ENCODE measurements around the gene PPP2R5C.
"Not testable (repeated sequence)": the region's sequence is repeated elsewhere in the genome, so short reads cannot be mapped to it uniquely, and the experiment has no call there.

The PPP2R5C gene

GRCh38 chr14:101727611-101728366 is 33.7 kb upstream of the PPP2R5C start:
- no peak for DNase-seq

- no peak for DNase-seq
These were observed 33.2 kb upstream of the PPP2R5C start for GRCh38 chr14:101728367-101728742.

- no peak for DNase-seq
These were observed 32.1 kb upstream of the PPP2R5C start for GRCh38 chr14:101729382-101729781.

GRCh38 chr14:101730157-101730556 is 31.4 kb upstream of the PPP2R5C start:
- DNase-seq, result not testable (repeated sequence)

GRCh38 chr14:101730626-101731186 is 30.8 kb upstream of the PPP2R5C start:
- DNase-seq, result no peak

- DNase-seq, result peak; percentile 7
These were observed 30.1 kb upstream of the PPP2R5C start for GRCh38 chr14:101731187-101732080.

GRCh38 chr14:101732118-101732517 is 29.4 kb upstream of the PPP2R5C start:
- no peak for DNase-seq

- DNase-seq, result no peak
These were observed 28.3 kb upstream of the PPP2R5C start for GRCh38 chr14:101733211-101733610.

- no peak for DNase-seq
These were observed 27.2 kb upstream of the PPP2R5C start for GRCh38 chr14:101734246-101734847.

GRCh38 chr14:101735453-101735852 is 26.1 kb upstream of the PPP2R5C start:
- DNase-seq, result no peak

- no peak for DNase-seq
These were observed 25.4 kb upstream of the PPP2R5C start for GRCh38 chr14:101736071-101736470.

- no peak for DNase-seq
These were observed 24.9 kb upstream of the PPP2R5C start for GRCh38 chr14:101736585-101736984.

GRCh38 chr14:101737414-101738339 is 23.8 kb upstream of the PPP2R5C start:
- no peak for DNase-seq

- no peak for DNase-seq
These were observed 22.7 kb upstream of the PPP2R5C start for GRCh38 chr14:101738703-101739320.

- no peak for DNase-seq
These were observed 21.9 kb upstream of the PPP2R5C start for GRCh38 chr14:101739446-101740141.

GRCh38 chr14:101740981-101741380 is 20.5 kb upstream of the PPP2R5C start:
- DNase-seq, result no peak

- no peak for DNase-seq
These were observed 17.8 kb upstream of the PPP2R5C start for GRCh38 chr14:101743701-101744100.

- not testable (repeated sequence) for DNase-seq
These were observed 17.1 kb upstream of the PPP2R5C start for GRCh38 chr14:101744382-101744781.

GRCh38 chr14:101749756-101750155 is 11.8 kb upstream of the PPP2R5C start:
- DNase-seq, result not testable (repeated sequence)

- no peak for DNase-seq
These were observed 6.6 kb upstream of the PPP2R5C start for GRCh38 chr14:101754893-101755292.
